ENCODE measurements around the gene CA5B. TPM values are rescaled to one million over a fixed set of nuclear protein-coding genes. Genes with fewer than 3 reads are reported as not detected.
"Not testable (repeated sequence)": the region's sequence is repeated elsewhere in the genome, so short reads cannot be mapped to it uniquely, and the experiment has no call there.

CA5B gene
- total and polyA plus RNA-seq, 8 donors = 1.2 to 102 (median 17.6) TPM; not detected in 1

- intact Hi-C loops (cut with DNase I; ENCODE audit: low total_unique reads) = no loop called here
- WGBS, 5 donors = 85 to 94% (median 89%) methylated on average over 4 of the region's 4 CpGs
- H3K27ac ChIP-seq = no peak overlapping the region
Measured at GRCh38 chrX:15719324-15719968, 18.6 kb upstream of the CA5B start.

DNA sequence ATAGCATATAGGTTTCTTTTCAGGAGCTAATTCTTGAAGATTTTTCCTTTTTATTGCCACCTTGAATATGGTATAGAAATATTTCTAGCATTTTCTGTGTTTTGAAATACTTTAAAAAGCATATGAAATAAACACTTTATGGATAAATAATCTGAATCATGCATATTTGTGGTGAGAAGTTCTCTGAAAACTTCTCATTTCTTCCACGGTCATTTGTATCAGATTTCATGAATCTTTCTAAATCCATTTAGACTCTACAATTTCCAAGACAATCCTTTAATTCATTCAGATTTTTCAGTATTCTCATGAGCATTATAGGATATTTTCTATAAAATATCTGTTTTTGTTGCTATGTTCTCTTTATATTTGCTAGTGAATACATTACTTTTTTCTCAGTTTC is 16.2 kb upstream of the CA5B start:
- no peaks in the 10 kb centered on the region for H3K36me3 ChIP-seq
- DNase-seq = no peak
- no peaks in the 10 kb centered on the region for H3K9me3 ChIP-seq
- intact Hi-C loops (cut with DNase I; ENCODE audit: low total_unique reads) = no loop called here
- no peaks in the 10 kb centered on the region for H3K4me1 ChIP-seq
- TF ChIP-seq POLR2AphosphoS5 (IDR thresholded peaks at IDR 0.05) = no peak
- no peak for TF ChIP-seq POLR2A (IDR thresholded peaks at IDR 0.05)
- TF ChIP-seq CTCF (IDR thresholded peaks at IDR 0.05) = no peak
- H3K4me3 ChIP-seq = no peak overlapping the region
- 0 to 100% (median 53%) methylated on average over 1 of the region's 1 CpG for WGBS, 5 donors
- H3K27me3 ChIP-seq = no peaks in the 10 kb centered on the region
- no peak overlapping the region for H3K27ac ChIP-seq

More at GRCh38 chrX:15719324-15719968, 18.6 kb upstream of the CA5B start:
- TF ChIP-seq POLR2AphosphoS5 (IDR thresholded peaks at IDR 0.05) = no peak
- TF ChIP-seq CTCF (IDR thresholded peaks at IDR 0.05) = no peak
- no peak for TF ChIP-seq POLR2A (IDR thresholded peaks at IDR 0.05)
- TF ChIP-seq EP300 (IDR thresholded peaks at IDR 0.05) = no peak
- no peaks in the 10 kb centered on the region for H3K4me1 ChIP-seq
- no peak for DNase-seq
- no peaks in the 10 kb centered on the region for H3K9me3 ChIP-seq
- H3K27me3 ChIP-seq = no peaks in the 10 kb centered on the region
- H3K36me3 ChIP-seq = no peaks in the 10 kb centered on the region
- no peak overlapping the region for H3K4me3 ChIP-seq

DNA sequence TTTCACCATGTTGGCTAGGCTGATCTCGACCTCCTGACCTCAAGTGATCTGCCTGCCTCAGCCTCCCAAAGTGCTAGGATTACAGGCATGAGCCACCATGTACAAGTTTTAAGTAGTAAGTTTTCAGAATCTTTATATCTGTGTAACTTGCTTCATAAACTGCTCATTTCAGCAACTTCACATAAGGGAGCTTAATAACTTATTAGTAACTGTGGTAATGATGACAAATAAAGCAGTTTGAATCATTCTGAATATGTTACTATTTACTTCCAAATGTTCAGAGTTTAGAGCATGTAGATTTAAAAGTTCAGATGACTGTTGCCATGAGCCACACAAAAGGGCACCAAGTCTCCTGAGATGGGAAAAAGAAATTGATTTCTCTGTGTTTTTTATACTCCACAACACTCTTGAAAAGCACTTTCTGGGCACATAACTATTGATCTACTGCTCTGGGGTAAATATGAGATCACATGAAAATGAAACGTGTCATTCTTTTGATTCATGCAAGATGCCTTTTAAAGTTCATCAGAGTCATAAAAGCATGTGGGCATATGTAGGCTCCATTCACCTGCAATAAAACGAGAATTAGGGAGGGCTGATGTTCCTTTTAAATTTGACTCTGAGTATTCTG is 14.1 kb upstream of the CA5B start:
- intact Hi-C loops (cut with DNase I; ENCODE audit: low total_unique reads) = no loop called here
- Histone ChIP-seq H3K36me3 (peaks cover 0 to 4% (median 0%) of the 10 kb centered on the region in 4 donors), H3K27ac (no peak overlapping the region), H3K4me3 (no peak overlapping the region), H3K9me3 (no peaks in the 10 kb centered on the region), H3K27me3 (no peaks in the 10 kb centered on the region), H3K4me1 (no peaks in the 10 kb centered on the region)
- TF ChIP-seq CTCF (IDR thresholded peaks at IDR 0.05) (no peak), EP300 (IDR thresholded peaks at IDR 0.05) (no peak)
- 82 to 88% (median 86%) methylated on average over 3 of the region's 3 CpGs for WGBS, 5 donors
- no peak for DNase-seq

DNA sequence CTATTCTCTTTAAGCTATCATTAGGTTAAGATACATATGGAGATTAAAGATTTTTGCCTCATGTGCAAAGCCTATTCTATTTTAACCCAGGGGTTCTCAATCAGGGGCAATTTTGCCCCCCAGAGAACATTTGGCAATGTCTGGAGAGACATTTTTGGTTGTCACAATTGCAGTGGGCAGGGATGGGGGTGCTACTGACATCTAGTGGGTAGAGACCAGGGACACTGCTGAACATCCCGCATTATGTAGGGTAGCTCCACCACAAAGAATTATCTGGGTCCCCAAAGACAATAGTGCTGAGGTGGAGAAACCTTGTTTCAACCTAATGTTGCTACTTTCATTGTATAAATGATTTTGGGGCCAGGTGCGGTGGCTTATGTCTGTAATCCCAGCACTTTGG is 13.2 kb upstream of the CA5B start:
- no peak for DNase-seq
- H3K4me3 ChIP-seq = no peak overlapping the region
- no peaks in the 10 kb centered on the region for H3K9me3 ChIP-seq
- intact Hi-C loops (cut with DNase I; ENCODE audit: low total_unique reads) = no loop called here
- 90 to 100% (median 94%) methylated on average over 2 of the region's 2 CpGs for WGBS, 5 donors
- no peaks in the 10 kb centered on the region for H3K4me1 ChIP-seq
- H3K27me3 ChIP-seq = no peaks in the 10 kb centered on the region
- TF ChIP-seq EP300 (IDR thresholded peaks at IDR 0.05) (no peak), POLR2AphosphoS5 (IDR thresholded peaks at IDR 0.05) (no peak), CTCF (IDR thresholded peaks at IDR 0.05) (no peak), POLR2A (IDR thresholded peaks at IDR 0.05) (no peak)
- peaks cover 0 to 4% (median 0%) of the 10 kb centered on the region in 4 donors for H3K36me3 ChIP-seq
- no peak overlapping the region for H3K27ac ChIP-seq

GRCh38 chrX:15731368-15731767 is 6.7 kb upstream of the CA5B start:
- H3K4me1 ChIP-seq; intact Hi-C loops (cut with DNase I; ENCODE audit: low total_unique reads); H3K36me3 ChIP-seq; H3K27me3 ChIP-seq; H3K4me3 ChIP-seq; DNase-seq; H3K9me3 ChIP-seq; H3K27ac ChIP-seq: not testable (repeated sequence)
- 93 to 99% (median 96%) methylated on average over 3 to 4 of the region's 4 CpGs for WGBS, 5 donors
